ENCODE results near the gene ESRRA. TPM values are rescaled to one million over a fixed set of nuclear protein-coding genes. Genes with fewer than 3 reads are reported as not detected.
A peak's percentile ranks its signal among the peaks of the same experiment; 100 is the strongest.

The ESRRA gene
- polyA plus RNA-seq, 1 donor (not counting 4 experiments of a cell fraction or from before 2014, with no cell fraction given) = 20.8 TPM

- dilution Hi-C loops (cut with MboI; ENCODE audit: extremely low pct_ligation_motif_present, low sequenced_read_pairs) = no loop called here
- Histone ChIP-seq H3K27me3 (ENCODE audit: control insufficient read depth, extremely low read depth, insufficient read depth, low read length) (no peaks in the 10 kb centered on the region), H2AFZ (ENCODE audit: control insufficient read depth, low read length) (no peak overlapping the region), H3K9me1 (ENCODE audit: control insufficient read depth, extremely low read depth, insufficient read depth, low read length) (peaks cover 2% of the 10 kb centered on the region), H3K36me3 (ENCODE audit: control insufficient read depth in 2 of 2, extremely low read depth in 1 of 2, insufficient read depth in 2 of 2, low read length in 2 of 2) (peaks cover 19 to 21% of the 10 kb centered on the region in 2 experiments), H3K4me1 (ENCODE audit: control insufficient read depth, extremely low read depth, insufficient read depth, low read length) (peaks cover 62% of the 10 kb centered on the region), H4K20me1 (ENCODE audit: control insufficient read depth, extremely low read depth, insufficient read depth, low read length) (no peaks in the 10 kb centered on the region), H3K4me2 (ENCODE audit: control insufficient read depth, extremely low read depth, insufficient read depth, low read depth, low read length) (peak overlapping the region; percentile 35), H3K9me3 (ENCODE audit: control insufficient read depth, low read depth, low read length) (no peaks in the 10 kb centered on the region), H3K27ac (ENCODE audit: control insufficient read depth, insufficient read depth, low read length) (peak overlapping the region; percentile 85), H3K9ac (ENCODE audit: control insufficient read depth, extremely low read depth, insufficient read depth, low read length) (peak overlapping the region; percentile 69), H3K4me3 (ENCODE audit: control insufficient read depth in 2 of 3, extremely low read depth in 1 of 3, insufficient read depth in 2 of 3, low read depth in 1 of 3, low read length in 3 of 3) (peak overlapping the region in 1 of 3 experiments; percentile 4), H3K79me2 (ENCODE audit: control insufficient read depth, insufficient read depth, low read length) (peaks cover 21% of the 10 kb centered on the region)
- no peak for DNase-seq (ENCODE audit: low read depth, low spot score)
- FAIRE-seq = peak; percentile 94
- no peak for TF ChIP-seq EZH2 (IDR thresholded peaks at IDR 0.05; ENCODE audit: low read length)
- no peak for TF ChIP-seq CTCF (optimal IDR thresholded peaks at IDR 0.05 in 1 of 3, IDR thresholded peaks at IDR 0.05 in 1 of 3, conservative IDR thresholded peaks at IDR 0.05 in 1 of 3; ENCODE audit: extremely low read depth in 1 of 3, insufficient read depth in 2 of 3, low read length in 3 of 3)
Observed at GRCh38 chr11:64321533-64321932, 16.2 kb downstream of the ESRRA start.

DNA sequence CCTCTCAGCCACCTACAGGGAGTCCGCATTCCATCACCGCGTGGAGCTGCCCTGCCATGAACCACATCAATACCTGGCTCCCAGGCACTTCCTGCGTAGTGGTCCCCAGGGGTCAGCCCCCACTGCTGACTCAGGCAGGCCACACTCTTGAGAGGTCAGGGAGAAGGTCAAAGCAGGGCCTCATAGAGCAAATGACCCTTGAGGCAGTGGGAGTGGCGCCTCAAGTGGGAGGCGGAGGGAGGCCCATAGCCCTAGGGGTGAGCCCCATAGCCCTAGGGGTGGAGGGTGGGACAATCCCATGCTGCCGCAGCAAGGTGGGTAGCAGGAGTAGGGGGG, 17.6 kb downstream of the ESRRA start:
- H3K9me3 ChIP-seq (ENCODE audit: control insufficient read depth, low read depth, low read length) = no peaks in the 10 kb centered on the region
- H4K20me1 ChIP-seq (ENCODE audit: control insufficient read depth, extremely low read depth, insufficient read depth, low read length) = no peaks in the 10 kb centered on the region
- no peak overlapping the region for H3K27ac ChIP-seq (ENCODE audit: control insufficient read depth, insufficient read depth, low read length)
- H3K36me3 ChIP-seq (ENCODE audit: control insufficient read depth in 2 of 2, extremely low read depth in 1 of 2, insufficient read depth in 2 of 2, low read length in 2 of 2) = peaks cover 19 to 21% of the 10 kb centered on the region in 2 experiments
- no peak overlapping the region for H3K9ac ChIP-seq (ENCODE audit: control insufficient read depth, extremely low read depth, insufficient read depth, low read length)
- H3K79me2 ChIP-seq (ENCODE audit: control insufficient read depth, insufficient read depth, low read length) = peaks cover 21% of the 10 kb centered on the region
- no peak overlapping the region for H3K4me2 ChIP-seq (ENCODE audit: control insufficient read depth, extremely low read depth, insufficient read depth, low read depth, low read length)
- no peak overlapping the region for H2AFZ ChIP-seq (ENCODE audit: control insufficient read depth, low read length)
- FAIRE-seq (no peak), DNase-seq (ENCODE audit: low read depth, low spot score) (no peak)
- no peaks in the 10 kb centered on the region for H3K27me3 ChIP-seq (ENCODE audit: control insufficient read depth, extremely low read depth, insufficient read depth, low read length)
- TF ChIP-seq EZH2 (IDR thresholded peaks at IDR 0.05; ENCODE audit: low read length) (no peak), CTCF (optimal IDR thresholded peaks at IDR 0.05 in 1 of 3, IDR thresholded peaks at IDR 0.05 in 1 of 3, conservative IDR thresholded peaks at IDR 0.05 in 1 of 3; ENCODE audit: extremely low read depth in 1 of 3, insufficient read depth in 2 of 3, low read length in 3 of 3) (no peak)
- H3K4me1 ChIP-seq (ENCODE audit: control insufficient read depth, extremely low read depth, insufficient read depth, low read length) = peaks cover 62% of the 10 kb centered on the region
- peaks cover 2% of the 10 kb centered on the region for H3K9me1 ChIP-seq (ENCODE audit: control insufficient read depth, extremely low read depth, insufficient read depth, low read length)
- dilution Hi-C loops (cut with MboI; ENCODE audit: extremely low pct_ligation_motif_present, low sequenced_read_pairs) = no loop called here
- no peak overlapping the region for H3K4me3 ChIP-seq (ENCODE audit: control insufficient read depth in 2 of 3, extremely low read depth in 1 of 3, insufficient read depth in 2 of 3, low read depth in 1 of 3, low read length in 3 of 3)
